MM.1S (cell line): Measurements from ENCODE around the gene DCAF11.

Experiments
- EZH2 ChIP-seq: fragments of 300-600 bp; sonication (generic); optimal IDR thresholded peaks from 2 replicates; pipeline ENCODE3; 2017; ENCODE audit warnings: low read depth, mild to moderate bottlenecking, antibody characterized with exemption, low read length, mixed read lengths
- TF ChIP-seq, protein P1 (sequence below): fragments of 300-600 bp; sonication (generic); IDR thresholded peaks from 2 replicates; pipeline ENCODE4 v1.5.1; 2016; ENCODE audit warnings: antibody characterized with exemption, low read length, mixed read lengths

DNA sequence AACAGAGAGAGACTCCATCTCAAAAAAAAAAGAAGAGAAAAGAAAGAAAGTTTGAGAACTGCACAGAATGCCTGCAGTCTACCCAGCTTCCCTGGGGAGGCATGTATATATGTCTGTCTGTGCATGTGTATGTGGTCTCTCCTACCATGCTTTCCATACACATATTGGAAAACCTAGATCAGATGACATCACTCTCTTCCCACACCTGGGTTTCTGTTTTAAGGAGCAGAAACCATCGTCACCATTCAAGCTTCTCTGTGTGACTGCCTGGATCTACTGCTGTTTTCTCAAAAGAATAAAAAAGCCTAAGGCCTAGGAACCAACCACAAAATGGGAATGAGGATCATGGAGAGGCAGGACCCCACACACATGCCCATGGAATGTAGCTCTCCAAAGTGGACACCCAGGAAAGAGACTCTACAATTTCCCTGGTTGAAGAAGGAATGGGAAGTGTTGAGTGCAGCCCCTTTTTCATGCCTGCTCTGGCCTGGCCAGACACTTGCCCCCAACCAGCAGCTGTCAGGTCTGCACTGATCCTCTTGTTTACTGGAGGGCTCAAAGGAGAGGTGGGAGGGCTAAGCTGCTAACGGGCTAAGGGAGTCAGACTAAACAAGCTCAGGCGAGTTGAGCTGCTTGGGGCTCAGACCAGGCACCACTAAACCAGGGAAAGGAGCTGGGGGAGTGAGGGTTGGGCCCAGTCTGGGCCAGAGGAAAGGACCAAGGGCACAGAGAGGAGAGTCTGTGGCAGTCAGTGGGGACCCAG lies 28.2 kb upstream of the DCAF11 start:
- TF ChIP-seq, protein P1, sequence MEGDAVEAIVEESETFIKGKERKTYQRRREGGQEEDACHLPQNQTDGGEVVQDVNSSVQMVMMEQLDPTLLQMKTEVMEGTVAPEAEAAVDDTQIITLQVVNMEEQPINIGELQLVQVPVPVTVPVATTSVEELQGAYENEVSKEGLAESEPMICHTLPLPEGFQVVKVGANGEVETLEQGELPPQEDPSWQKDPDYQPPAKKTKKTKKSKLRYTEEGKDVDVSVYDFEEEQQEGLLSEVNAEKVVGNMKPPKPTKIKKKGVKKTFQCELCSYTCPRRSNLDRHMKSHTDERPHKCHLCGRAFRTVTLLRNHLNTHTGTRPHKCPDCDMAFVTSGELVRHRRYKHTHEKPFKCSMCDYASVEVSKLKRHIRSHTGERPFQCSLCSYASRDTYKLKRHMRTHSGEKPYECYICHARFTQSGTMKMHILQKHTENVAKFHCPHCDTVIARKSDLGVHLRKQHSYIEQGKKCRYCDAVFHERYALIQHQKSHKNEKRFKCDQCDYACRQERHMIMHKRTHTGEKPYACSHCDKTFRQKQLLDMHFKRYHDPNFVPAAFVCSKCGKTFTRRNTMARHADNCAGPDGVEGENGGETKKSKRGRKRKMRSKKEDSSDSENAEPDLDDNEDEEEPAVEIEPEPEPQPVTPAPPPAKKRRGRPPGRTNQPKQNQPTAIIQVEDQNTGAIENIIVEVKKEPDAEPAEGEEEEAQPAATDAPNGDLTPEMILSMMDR, result no peak
- TF ChIP-seq EZH2, result no peak
